Measurements from ENCODE around the gene CACNA2D2.

DNA sequence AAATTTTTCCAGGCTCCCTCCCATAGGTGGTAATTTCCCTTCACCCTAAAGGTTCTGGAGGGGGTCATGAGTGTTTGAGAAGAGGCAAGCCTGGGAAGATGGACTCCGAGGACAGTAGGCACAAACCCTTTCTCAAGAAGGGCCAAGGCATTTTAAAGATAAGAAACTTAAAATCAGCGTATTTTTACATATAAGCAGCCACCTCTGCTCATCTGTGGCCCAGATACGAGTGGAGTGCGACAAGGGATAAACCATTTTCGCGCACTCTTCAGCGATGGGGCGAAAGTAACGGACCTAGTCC lies 163.3 kb downstream of the CACNA2D2 start:
- TF ChIP-seq, protein P1, sequence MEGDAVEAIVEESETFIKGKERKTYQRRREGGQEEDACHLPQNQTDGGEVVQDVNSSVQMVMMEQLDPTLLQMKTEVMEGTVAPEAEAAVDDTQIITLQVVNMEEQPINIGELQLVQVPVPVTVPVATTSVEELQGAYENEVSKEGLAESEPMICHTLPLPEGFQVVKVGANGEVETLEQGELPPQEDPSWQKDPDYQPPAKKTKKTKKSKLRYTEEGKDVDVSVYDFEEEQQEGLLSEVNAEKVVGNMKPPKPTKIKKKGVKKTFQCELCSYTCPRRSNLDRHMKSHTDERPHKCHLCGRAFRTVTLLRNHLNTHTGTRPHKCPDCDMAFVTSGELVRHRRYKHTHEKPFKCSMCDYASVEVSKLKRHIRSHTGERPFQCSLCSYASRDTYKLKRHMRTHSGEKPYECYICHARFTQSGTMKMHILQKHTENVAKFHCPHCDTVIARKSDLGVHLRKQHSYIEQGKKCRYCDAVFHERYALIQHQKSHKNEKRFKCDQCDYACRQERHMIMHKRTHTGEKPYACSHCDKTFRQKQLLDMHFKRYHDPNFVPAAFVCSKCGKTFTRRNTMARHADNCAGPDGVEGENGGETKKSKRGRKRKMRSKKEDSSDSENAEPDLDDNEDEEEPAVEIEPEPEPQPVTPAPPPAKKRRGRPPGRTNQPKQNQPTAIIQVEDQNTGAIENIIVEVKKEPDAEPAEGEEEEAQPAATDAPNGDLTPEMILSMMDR (IDR thresholded peaks at IDR 0.05; ENCODE audit: borderline replicate concordance, extremely low read depth, low read length, poor library complexity, severe bottlenecking), result no peak
- TF ChIP-seq EZH2 (IDR thresholded peaks at IDR 0.05; ENCODE audit: borderline replicate concordance, low read depth, low read length, severe bottlenecking), result no peak

Measured in DND-41 (cell line).